AG04449 (cell line): ENCODE measurements around the gene RASGEF1C.

Experiments
- CTCF ChIA-PET: fragments of 350-600 bp; formaldehyde crosslinking; extraction: SDS; loops from one replicate; lab custom pipeline; 2021; ENCODE audit warnings: antibody characterized with exemption; lab: Yijun Ruan, JAX
- POLR2A ChIA-PET: fragments of 400-600, 350-600 bp; formaldehyde crosslinking; extraction: SDS; loops from one replicate; lab custom pipeline; 2020; ENCODE audit warnings: antibody characterized with exemption, inconsistent platforms; lab: Yijun Ruan, JAX
- DNase-seq: peaks from one replicate; pipeline ENCODE4 v3.0.0-alpha.2; 2010; ENCODE audit warnings: low read depth, low spot score
- H3K4me3 ChIP-seq: 2 replicates; pipeline ENCODE4 v1.5.1; 2011; ENCODE audit warnings: low read depth, mild to moderate bottlenecking, control low read depth, low read length
- TF ChIP-seq, protein P1 (sequence below): IDR thresholded peaks from one replicate; pipeline ENCODE4 v1.5.1; 2011; ENCODE audit warnings: mild to moderate bottlenecking, moderate library complexity, low read length, control low read depth, inconsistent platforms; ENCODE audit not compliant: insufficient read depth; ENCODE audit errors: missing control alignments

RASGEF1C gene

DNA sequence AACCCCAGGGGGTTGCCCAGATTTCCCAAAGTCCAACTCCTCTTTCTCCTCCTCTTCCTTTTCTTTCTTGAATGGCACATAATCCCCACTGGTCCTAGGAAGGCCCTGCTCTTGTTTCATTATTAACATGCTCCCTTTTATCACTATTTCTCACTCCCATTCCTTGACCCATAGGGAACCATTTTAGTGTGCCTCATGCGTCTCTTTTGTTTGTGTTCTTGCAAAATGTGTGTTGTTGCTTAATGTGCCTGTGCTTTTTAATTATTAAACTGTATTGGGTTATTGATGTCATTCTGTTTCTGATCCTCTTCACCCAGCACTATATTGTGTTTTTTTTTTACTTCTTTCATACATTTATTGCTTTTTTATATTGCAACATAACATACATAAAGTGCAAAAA, 133.3 kb downstream of the RASGEF1C start:
- ChIA-PET CTCF (interaction anchor here (2.5 kb wide), 1 partner anchor 15 kb away, joined by 12 read pairs; no protein-coding TSS in a partner anchor), POLR2A (no interaction called here)

DNA sequence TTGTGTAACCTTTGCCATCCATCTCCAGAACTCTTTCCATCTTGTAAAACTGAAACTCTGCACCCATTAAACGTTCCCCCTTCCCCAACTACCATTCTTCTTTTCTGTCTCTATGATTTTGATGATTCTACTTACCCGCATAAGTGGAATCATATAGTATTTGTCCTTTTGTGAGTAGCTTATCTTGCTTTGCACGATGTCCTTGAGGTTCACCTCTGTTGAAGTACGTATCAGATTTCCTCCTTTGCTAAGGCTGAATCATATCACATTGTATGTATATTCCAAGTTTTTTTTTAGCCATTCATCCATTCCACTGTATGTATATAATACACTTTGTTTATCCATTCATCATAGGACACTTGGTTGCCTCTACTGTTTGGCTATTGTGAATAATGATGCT, 134.5 kb downstream of the RASGEF1C start:
- no peak overlapping the region for H3K4me3 ChIP-seq
- ChIA-PET POLR2A (no interaction called here), CTCF (interaction anchor here (1.5 to 2.5 kb wide), 2 partner anchors 16 to 254 kb away, joined by 4 to 12 read pairs; no protein-coding TSS in a partner anchor)
- TF ChIP-seq, protein P1, sequence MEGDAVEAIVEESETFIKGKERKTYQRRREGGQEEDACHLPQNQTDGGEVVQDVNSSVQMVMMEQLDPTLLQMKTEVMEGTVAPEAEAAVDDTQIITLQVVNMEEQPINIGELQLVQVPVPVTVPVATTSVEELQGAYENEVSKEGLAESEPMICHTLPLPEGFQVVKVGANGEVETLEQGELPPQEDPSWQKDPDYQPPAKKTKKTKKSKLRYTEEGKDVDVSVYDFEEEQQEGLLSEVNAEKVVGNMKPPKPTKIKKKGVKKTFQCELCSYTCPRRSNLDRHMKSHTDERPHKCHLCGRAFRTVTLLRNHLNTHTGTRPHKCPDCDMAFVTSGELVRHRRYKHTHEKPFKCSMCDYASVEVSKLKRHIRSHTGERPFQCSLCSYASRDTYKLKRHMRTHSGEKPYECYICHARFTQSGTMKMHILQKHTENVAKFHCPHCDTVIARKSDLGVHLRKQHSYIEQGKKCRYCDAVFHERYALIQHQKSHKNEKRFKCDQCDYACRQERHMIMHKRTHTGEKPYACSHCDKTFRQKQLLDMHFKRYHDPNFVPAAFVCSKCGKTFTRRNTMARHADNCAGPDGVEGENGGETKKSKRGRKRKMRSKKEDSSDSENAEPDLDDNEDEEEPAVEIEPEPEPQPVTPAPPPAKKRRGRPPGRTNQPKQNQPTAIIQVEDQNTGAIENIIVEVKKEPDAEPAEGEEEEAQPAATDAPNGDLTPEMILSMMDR: no peak
- no peak for DNase-seq

More for the DNA sequence above, 133.3 kb downstream of the RASGEF1C start:
- TF ChIP-seq, protein P1: no peak
- no peak for DNase-seq
- H3K4me3 ChIP-seq: no peak overlapping the region

DNA sequence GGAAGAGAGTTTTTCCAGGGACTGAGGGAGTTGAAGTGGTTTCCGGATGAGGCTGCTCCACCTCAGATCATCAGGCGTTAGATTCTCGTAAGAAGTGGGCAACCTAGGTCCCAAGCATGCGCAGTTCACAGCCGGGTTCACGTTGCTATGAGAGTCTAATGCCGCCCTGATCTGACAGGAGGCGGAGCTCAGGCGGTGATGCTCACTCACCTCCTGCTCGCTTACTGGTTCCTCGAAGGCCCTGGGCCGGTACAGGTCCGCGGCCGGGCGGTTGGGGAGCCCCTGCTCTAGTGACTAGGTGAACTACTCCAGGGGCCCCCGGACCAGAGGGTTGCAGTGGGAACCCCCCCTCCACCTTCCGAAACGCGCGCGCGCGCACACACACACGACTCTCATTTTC, 136.5 kb downstream of the RASGEF1C start:
- ChIA-PET CTCF (no interaction called here), POLR2A (no interaction called here)
- H3K4me3 ChIP-seq: no peak overlapping the region
- TF ChIP-seq, protein P1: no peak
- no peak for DNase-seq

DNA sequence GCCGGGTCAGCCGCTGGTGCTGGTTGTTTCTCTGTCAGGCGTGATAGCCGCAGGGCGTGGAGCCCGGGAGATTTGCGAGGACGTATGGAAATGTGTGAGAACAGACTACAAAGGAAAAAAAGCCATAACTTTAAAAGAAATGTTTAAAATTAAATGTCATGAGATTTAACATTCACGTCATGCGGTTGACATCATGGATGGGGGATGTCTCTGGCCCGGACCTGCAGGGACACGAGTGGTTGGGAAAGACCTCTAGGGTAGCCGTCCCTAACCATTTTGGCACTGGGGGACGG, 136.8 kb downstream of the RASGEF1C start:
- ChIA-PET POLR2A (no interaction called here), CTCF (no interaction called here)
- H3K4me3 ChIP-seq: peak overlapping the region; percentile 29
- no peak for DNase-seq
- TF ChIP-seq, protein P1: no peak

DNA sequence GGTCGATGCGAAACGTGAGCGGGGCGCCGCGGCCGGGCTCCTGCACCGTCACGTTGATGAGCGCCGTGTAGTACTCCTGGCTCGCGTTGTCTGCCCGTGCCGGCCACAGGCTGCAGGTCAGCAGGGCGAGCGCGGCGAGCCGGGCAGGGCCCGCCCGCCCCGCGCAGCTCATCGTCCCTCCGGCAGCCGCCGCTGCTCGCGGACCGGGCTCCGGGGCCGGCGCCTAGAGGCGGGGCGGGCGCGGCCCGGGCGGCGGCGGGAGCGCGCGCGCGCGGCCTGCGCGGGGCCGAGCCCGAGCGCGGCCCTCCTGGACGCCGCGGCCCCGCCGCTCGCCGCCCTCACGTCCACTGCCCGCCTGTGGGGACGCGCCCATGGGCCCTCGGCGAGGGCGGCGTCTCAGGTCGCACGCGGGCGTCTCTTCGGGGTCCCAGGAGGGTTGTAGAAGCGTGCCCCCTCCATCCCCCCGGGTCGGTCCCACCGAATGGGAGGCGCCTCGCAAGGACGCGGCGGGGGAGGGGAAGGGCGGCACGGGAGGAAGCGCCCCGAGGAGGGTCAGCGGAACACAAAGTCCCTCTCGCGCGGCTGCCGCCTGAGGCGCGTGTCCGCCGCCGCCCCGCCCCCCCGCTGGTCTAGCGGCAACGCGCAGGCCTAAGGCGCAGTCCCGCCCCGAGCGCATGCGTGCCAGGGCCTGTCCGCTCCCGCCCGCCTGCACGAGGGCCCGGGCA, 137.3 kb downstream of the RASGEF1C start, which contains the start of gene RNF130:
Gene RNF130, minus strand, starts transcription at position 229 of the 725 bp plus-strand sequence. Its CDS starts 57 bp downstream, at position 172.
- peak within 1 kb of the TSS; percentile 81 for H3K4me3 ChIP-seq
- CTCF ChIA-PET: interaction anchor here (2.6 kb wide), 1 partner anchor 19 kb away, joined by 15 read pairs; no protein-coding TSS in a partner anchor
- TF ChIP-seq, protein P1: no peak
- POLR2A ChIA-PET: no interaction called here
- peak; percentile 23 for DNase-seq

DNA sequence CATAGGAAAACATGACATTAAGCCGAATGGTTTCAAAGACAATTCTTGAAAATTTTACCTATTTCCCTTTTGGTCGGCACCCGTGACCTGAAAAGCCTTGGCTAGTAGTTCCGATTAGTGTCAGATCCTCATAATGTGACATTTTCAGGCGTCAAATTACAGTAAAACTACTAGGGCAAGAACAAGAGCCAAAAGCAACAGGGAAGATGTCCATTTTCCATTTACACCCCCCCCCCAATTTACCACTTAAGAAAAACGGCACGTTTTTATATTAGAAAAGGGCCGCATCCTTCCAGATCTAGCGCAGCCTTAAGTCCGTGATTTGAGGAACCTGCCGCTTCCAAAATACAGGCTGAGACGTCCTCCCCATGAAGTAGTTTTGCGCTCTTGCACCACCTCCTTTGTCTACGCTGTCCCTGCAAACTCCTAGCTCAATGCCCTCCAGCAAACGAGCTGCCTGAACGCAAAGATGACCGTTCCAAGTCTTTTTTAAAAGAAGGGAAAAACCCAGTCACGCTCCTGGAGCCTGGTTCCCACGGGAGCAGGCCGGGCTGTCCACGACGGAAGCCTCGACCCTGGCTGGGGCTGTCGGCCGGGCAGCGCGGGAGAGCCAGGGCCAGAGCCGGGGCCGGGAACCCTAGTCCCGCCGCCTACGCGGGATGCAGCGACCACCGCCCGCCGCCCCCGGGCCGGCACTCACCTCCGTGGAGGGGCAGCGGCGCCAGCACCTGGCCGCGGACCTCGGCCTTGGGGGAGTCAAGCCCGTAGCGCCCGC, 138.1 kb downstream of the RASGEF1C start:
- POLR2A ChIA-PET: interaction anchor here (0.6 kb wide), 1 partner anchor 39 kb away, joined by 3 read pairs; no protein-coding TSS in a partner anchor
- peak; percentile 5 for DNase-seq
- TF ChIP-seq, protein P1: no peak
- peak overlapping the region; percentile 81 for H3K4me3 ChIP-seq
- CTCF ChIA-PET: interaction anchor here (1.4 to 2.6 kb wide), 2 partner anchors 20 to 163 kb away, joined by 3 to 15 read pairs; no protein-coding TSS in a partner anchor
